OCI-LY7 (cell line): ENCODE data around the gene PNMA8B.

Experiments
- EZH2phosphoT487 ChIP-seq: fragments of 200-600 bp; sonication (generic); IDR thresholded peaks from 2 replicates; pipeline ENCODE4 v1.6.1; 2018; ENCODE audit warnings: low read depth, borderline replicate concordance, mild to moderate bottlenecking, mixed run types, antibody characterized with exemption, low read length, moderate library complexity, mixed read lengths
- TF ChIP-seq, protein P1 (sequence below): fragments of 200-600 bp; sonication (generic); conservative IDR thresholded peaks from 2 replicates; pipeline ENCODE4 v1.5.1; 2014; ENCODE audit warnings: mild to moderate bottlenecking, antibody characterized with exemption, low read length, moderate library complexity, mixed read lengths

DNA sequence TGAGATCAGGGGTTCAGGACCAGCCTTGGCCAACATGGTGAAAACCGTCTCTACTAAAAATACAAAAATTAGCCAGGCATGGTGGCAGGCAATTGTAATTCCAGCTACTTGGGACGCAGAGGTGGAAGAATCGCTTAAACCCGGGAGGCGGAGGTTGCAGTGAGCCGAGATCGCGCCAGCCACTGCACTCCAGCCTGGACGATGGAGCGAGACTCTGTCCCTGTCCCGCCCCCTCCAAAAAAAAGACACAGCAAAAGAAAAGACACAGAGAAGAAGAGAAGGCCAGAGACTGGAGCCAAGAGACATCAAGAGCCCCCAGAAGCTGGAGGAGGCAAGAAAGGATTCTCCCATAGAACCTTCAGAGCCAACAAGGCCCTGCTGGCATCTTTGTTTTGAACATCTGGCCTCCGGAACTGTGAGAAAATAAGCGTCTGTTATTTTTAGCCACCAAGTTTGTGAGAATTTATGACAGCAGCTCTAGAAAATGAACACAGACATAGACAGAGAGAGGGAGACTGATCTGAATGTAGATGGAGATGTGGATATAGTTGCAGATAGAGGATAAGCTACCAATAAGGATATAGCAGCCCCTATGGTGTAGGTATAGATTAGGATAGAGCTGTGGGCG lies 25.7 kb upstream of the PNMA8B start:
- TF ChIP-seq, protein P1, sequence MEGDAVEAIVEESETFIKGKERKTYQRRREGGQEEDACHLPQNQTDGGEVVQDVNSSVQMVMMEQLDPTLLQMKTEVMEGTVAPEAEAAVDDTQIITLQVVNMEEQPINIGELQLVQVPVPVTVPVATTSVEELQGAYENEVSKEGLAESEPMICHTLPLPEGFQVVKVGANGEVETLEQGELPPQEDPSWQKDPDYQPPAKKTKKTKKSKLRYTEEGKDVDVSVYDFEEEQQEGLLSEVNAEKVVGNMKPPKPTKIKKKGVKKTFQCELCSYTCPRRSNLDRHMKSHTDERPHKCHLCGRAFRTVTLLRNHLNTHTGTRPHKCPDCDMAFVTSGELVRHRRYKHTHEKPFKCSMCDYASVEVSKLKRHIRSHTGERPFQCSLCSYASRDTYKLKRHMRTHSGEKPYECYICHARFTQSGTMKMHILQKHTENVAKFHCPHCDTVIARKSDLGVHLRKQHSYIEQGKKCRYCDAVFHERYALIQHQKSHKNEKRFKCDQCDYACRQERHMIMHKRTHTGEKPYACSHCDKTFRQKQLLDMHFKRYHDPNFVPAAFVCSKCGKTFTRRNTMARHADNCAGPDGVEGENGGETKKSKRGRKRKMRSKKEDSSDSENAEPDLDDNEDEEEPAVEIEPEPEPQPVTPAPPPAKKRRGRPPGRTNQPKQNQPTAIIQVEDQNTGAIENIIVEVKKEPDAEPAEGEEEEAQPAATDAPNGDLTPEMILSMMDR, result no peak
- TF ChIP-seq EZH2phosphoT487, result no peak
